KOPT-K1 (cell line): ENCODE measurements around the gene DUOXA2.

Source experiments
- H3K27ac ChIP-seq: fragments of 200-600 bp; sonication (generic); 2 replicates; pipeline ENCODE4 v1.5.1; 2016; ENCODE audit warnings: antibody characterized with exemption, mild to moderate bottlenecking, low read depth, low read length; ENCODE audit not compliant: poor library complexity, severe bottlenecking
- H3K36me3 ChIP-seq: fragments of 200-600 bp; sonication (generic); 2 replicates; pipeline ENCODE4 v1.5.1; 2017; ENCODE audit warnings: antibody characterized with exemption, mild to moderate bottlenecking, low read length, moderate library complexity; ENCODE audit not compliant: insufficient read depth
- H3K9me3 ChIP-seq: fragments of 200-600 bp; sonication (generic); 2 replicates; pipeline ENCODE4 v1.5.1; 2017; ENCODE audit warnings: antibody characterized with exemption, low read length, mild to moderate bottlenecking; ENCODE audit not compliant: insufficient read depth, poor library complexity, severe bottlenecking

DUOXA2 gene

GRCh38 chr15:45147606-45148005 lies 33.5 kb downstream of the DUOXA2 start:
- Histone ChIP-seq H3K27ac (no peak overlapping the region), H3K36me3 (no peaks in the 10 kb centered on the region), H3K9me3 (no peaks in the 10 kb centered on the region)

DNA sequence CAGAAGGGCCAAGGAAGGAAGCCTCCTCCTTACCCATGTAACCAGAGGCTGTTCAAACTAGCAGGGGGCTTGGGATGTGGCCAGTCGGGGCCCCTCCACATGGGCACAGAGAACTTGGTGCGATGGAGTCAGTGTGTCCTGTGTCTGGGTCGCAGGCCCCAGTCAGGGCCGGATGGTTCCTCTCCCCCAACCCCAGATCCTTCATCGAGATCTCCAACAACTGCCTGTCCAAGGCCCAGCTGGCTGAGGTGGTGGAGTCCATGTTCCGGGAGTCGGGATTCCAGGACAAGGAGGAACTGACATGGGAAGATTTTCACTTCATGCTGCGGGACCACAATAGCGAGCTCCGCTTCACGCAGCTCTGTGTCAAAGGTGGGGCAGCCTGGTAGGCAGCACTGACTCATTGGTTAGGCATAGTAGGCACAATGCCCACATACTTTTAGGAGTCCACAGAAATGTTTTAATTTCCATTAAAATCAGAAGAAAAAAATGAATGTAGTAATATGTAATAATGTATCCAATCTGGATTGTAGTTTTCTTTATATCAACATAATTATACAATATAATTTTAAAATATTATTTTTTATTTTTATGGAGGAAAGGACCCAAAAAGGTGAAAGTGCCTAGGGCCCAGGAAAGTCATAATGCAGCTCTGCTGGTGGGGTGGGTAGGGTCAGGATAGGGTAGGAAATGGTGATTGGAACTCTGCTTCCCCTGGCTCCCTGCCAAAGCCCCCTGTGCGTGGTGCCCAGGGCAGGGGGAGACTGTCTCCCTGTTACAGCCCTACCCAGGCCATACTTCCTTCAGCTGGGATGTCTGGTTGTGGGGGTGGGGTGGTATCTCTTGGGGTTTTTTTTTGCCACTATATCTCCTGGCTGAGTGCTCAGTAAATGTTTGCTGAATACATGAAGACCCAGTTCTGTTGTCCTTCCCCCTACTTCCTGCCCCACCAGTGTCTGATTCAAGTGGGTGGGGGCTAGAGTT lies 34.2 kb downstream of the DUOXA2 start:
- Histone ChIP-seq H3K9me3 (no peaks in the 10 kb centered on the region), H3K27ac (no peak overlapping the region), H3K36me3 (no peaks in the 10 kb centered on the region)

GRCh38 chr15:45149060-45149459 lies 34.9 kb downstream of the DUOXA2 start:
- Histone ChIP-seq H3K27ac (no peak overlapping the region), H3K36me3 (no peaks in the 10 kb centered on the region), H3K9me3 (no peaks in the 10 kb centered on the region)

GRCh38 chr15:45150481-45150880 lies 36.4 kb downstream of the DUOXA2 start:
- Histone ChIP-seq H3K36me3 (no peaks in the 10 kb centered on the region), H3K9me3 (no peaks in the 10 kb centered on the region), H3K27ac (no peak overlapping the region)

- H3K9me3 ChIP-seq, result no peaks in the 10 kb centered on the region
- H3K36me3 ChIP-seq, result no peaks in the 10 kb centered on the region
- no peak overlapping the region for H3K27ac ChIP-seq
Measured at GRCh38 chr15:45150997-45151396, 36.9 kb downstream of the DUOXA2 start.

GRCh38 chr15:45151998-45152828 lies 38.1 kb downstream of the DUOXA2 start:
- no peaks in the 10 kb centered on the region for H3K36me3 ChIP-seq
- no peak overlapping the region for H3K27ac ChIP-seq

DNA sequence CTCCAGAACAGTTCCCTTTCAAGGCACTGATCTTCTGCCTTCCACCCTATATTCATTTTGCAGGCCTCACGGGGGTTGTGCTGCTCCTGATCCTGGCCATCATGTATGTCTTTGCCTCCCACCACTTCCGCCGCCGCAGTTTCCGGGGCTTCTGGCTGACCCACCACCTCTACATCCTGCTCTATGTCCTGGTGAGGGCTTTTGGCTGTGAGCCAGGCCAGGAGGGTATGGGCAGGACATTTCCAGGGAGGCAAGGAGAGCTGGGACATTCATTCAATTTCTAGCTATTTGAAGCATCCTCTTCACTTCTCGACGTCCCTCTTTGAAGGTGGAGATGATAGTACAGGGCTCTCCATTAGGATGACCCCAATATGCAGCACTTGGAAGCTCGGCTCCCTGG lies 41.6 kb downstream of the DUOXA2 start:
- H3K9me3 ChIP-seq, result no peaks in the 10 kb centered on the region
- H3K27ac ChIP-seq, result no peak overlapping the region
- H3K36me3 ChIP-seq, result no peaks in the 10 kb centered on the region

More at GRCh38 chr15:45151998-45152828, 38.1 kb downstream of the DUOXA2 start:
- H3K9me3 ChIP-seq, result no peaks in the 10 kb centered on the region

DNA sequence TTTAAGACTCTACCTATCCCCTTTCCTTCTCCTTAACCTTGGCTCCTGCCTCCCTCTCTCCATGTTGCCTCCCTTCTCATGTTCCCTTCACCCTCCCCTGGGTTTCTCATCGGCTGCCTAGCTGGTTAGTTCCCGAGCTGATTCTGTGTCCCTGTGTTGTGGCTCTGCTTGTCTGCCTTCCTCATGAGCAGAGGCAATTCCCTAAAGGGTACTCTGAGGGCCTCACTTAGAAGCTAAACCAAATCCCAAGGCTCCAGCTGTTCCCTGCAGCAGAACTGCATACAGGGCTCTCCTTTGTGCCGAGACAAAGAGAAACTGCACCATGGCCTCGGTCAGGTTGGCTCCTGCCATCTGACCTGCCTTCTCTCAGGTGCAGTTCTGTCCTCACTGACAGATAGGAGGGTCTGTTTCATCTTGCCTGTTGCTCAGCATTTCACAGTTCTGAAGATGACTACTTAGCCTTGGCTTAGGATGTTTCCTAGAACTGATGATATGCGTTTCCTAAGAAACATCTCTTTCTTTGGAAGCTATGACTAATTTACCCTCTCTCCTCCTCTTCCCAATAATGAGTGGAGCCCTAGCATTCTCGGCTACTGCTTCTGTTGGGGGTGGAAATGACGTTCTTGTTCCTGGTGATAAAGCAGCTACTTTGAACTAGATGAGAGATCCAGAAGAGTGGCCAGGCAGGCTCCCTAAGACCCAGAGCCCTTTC lies 42.8 kb downstream of the DUOXA2 start:
- Histone ChIP-seq H3K9me3 (no peaks in the 10 kb centered on the region), H3K27ac (no peak overlapping the region), H3K36me3 (no peaks in the 10 kb centered on the region)

GRCh38 chr15:45157974-45158373 lies 43.8 kb downstream of the DUOXA2 start:
- Histone ChIP-seq H3K9me3 (no peaks in the 10 kb centered on the region), H3K36me3 (no peaks in the 10 kb centered on the region), H3K27ac (no peak overlapping the region)

GRCh38 chr15:45161666-45162065 lies 47.5 kb downstream of the DUOXA2 start:
- Histone ChIP-seq H3K27ac (no peak overlapping the region), H3K36me3 (no peaks in the 10 kb centered on the region), H3K9me3 (no peaks in the 10 kb centered on the region)

GRCh38 chr15:45162771-45163507 lies 48.8 kb downstream of the DUOXA2 start:
- Histone ChIP-seq H3K9me3 (no peaks in the 10 kb centered on the region), H3K36me3 (no peaks in the 10 kb centered on the region), H3K27ac (no peak overlapping the region)

- Histone ChIP-seq H3K27ac (no peak overlapping the region), H3K36me3 (no peaks in the 10 kb centered on the region), H3K9me3 (no peaks in the 10 kb centered on the region)
Measured at GRCh38 chr15:45163508-45163856, 49.4 kb downstream of the DUOXA2 start.

DNA sequence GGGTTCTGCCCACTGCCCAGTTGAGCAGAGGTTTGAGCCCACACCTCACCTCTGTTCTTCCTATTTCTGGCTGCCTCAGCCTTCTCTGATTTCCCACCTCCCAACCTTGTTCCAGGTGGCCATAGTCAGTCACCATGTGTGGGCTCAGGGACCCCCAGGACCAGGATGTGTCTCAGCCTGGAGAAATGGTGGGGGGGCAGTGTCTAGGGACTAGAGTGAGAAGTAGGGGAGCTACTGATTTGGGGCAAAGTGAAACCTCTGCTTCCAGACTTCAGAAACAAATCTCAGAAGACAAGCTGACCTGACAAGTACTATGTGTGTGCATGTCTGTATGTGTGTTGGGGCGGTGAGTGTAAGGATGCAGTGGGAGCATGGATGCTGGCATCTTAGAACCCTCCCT lies 50.8 kb downstream of the DUOXA2 start:
- H3K27ac ChIP-seq, result no peak overlapping the region
- H3K9me3 ChIP-seq, result no peaks in the 10 kb centered on the region
- H3K36me3 ChIP-seq, result no peaks in the 10 kb centered on the region

DNA sequence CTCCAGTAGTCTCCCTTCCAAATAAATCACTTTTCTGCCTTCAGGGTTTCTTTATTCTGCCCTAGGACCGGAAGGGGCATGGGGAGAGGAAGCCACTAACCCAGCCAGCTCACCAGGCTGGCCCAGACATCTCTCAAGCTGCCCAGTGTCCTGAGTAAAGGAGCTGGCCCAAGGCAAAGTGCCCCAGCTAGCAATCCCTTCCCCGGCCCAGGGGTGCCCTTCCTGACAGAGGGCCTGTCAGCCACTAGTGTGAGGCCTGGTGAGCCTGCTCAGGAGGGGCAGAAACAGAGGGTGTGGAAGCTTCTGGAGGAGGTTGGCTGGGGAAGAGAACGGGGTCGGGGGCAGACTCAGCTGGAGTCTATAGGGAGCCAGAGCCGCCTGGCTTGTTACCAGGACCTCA lies 51.4 kb downstream of the DUOXA2 start:
- peak overlapping the region; percentile 93 for H3K27ac ChIP-seq
- H3K9me3 ChIP-seq, result no peaks in the 10 kb centered on the region
- H3K36me3 ChIP-seq, result no peaks in the 10 kb centered on the region
